Caco-2 (cell line): Measurements from ENCODE around the gene PTPN12. TPM values are rescaled to one million over a fixed set of nuclear protein-coding genes. Genes with fewer than 3 reads are reported as not detected.

Experiments used
- BruUV-seq: library from RNA; stranded (reverse); fragments of 400-500 nt; replicated peaks from 2 replicates; lab custom pipeline; 2021; lab: Mats Ljungman, UMichigan
- CTCF ChIA-PET: fragments of 300-600 bp; sonication (Branson Sonifier 250); formaldehyde crosslinking; loops from one replicate; lab custom pipeline; 2022; ENCODE audit warnings: antibody characterized with exemption; lab: Charles Lee
- POLR2A ChIA-PET: fragments of 300-600 bp; sonication (Branson Sonifier 250); formaldehyde crosslinking; loops from one replicate; lab custom pipeline; 2022; ENCODE audit warnings: antibody characterized with exemption; lab: Charles Lee
- DNase-seq, 2 experiments: peaks; one replicate each; pipeline versions ENCODE4 v3.0.0 to v3.0.0-alpha.2; 2020 to 2022
- H3K27me3 ChIP-seq: replicated peaks from 2 replicates; pipeline ENCODE4 v1.6.0; 2011; ENCODE audit warnings: low read length; ENCODE audit not compliant: control insufficient read depth, insufficient read depth
- H3K36me3 ChIP-seq: 2 replicates; pipeline ENCODE4 v1.5.1; 2011; ENCODE audit warnings: low read length; ENCODE audit not compliant: control insufficient read depth, insufficient read depth
- H3K4me1 ChIP-seq: fragments of 250-450 bp; sonication (Bioruptor Pico); 2 replicates; pipeline ENCODE4 v1.5.1; 2020; ENCODE audit warnings: mild to moderate bottlenecking
- H3K4me3 ChIP-seq: 2 replicates; pipeline ENCODE4 v1.5.1; 2011; ENCODE audit warnings: low read depth, mild to moderate bottlenecking, control low read depth, low read length
- H3K9me3 ChIP-seq: fragments of 250-450 bp; sonication (Bioruptor Pico); 2 replicates; pipeline ENCODE4 v1.5.1; 2020; ENCODE audit warnings: mild to moderate bottlenecking, moderate library complexity
- H3K27ac Mint-ChIP-seq: one replicate; pipeline ENCODE4 v1.8.0; 2022; ENCODE audit warnings: mixed read lengths; ENCODE audit not compliant: unreplicated experiment
- H3K27me3 Mint-ChIP-seq: one replicate; pipeline ENCODE4 v1.8.0; 2022; ENCODE audit warnings: mixed read lengths; ENCODE audit not compliant: insufficient read depth, unreplicated experiment
- H3K36me3 Mint-ChIP-seq: one replicate; pipeline ENCODE4 v1.8.0; 2022; ENCODE audit warnings: mild to moderate bottlenecking, mixed read lengths; ENCODE audit not compliant: insufficient read depth, unreplicated experiment
- H3K4me1 Mint-ChIP-seq: one replicate; pipeline ENCODE4 v1.8.0; 2022; ENCODE audit warnings: low read depth, mixed read lengths; ENCODE audit not compliant: unreplicated experiment
- H3K4me3 Mint-ChIP-seq: one replicate; pipeline ENCODE4 v1.8.0; 2022; ENCODE audit warnings: mild to moderate bottlenecking, moderate library complexity, mixed read lengths; ENCODE audit not compliant: unreplicated experiment
- H3K9me3 Mint-ChIP-seq: one replicate; pipeline ENCODE4 v1.8.0; 2022; ENCODE audit warnings: mixed read lengths; ENCODE audit not compliant: unreplicated experiment
- CTCF ChIP-seq, 2 experiments: fragments of 200-600 bp in 1 of 2; IDR thresholded peaks; 1 replicate in 1 of 2; 2 replicates in 1 of 2; pipeline versions ENCODE4 v1.5.1 to v1.8.0; 2011 to 2022; ENCODE audit warnings: antibody characterized with exemption in 1 of 2, control low read depth in 1 of 2, inconsistent platforms in 1 of 2, low read depth in 1 of 2, low read length in 1 of 2, mild to moderate bottlenecking in 1 of 2, moderate library complexity in 1 of 2; ENCODE audit not compliant: insufficient read depth in 1 of 2, severe bottlenecking in 1 of 2, unreplicated experiment in 1 of 2
- intact Hi-C: fragments of 100-400 bp; cut with micrococcal nuclease; formaldehyde crosslinking; loops from one replicate; pipeline ENCODE4 v1.10.0; 2022; ENCODE audit not compliant: unreplicated experiment
- total RNA-seq: library from RNA; stranded (reverse); gene quantifications from 2 replicates; pipeline ENCODE4 v1.2.3, GENCODE V29; 2022

Gene PTPN12
- total RNA-seq, 1 experiment from 2014 or later: 67.1 TPM

GRCh38 chr7:77579797-77580196 is 42.7 kb downstream of the PTPN12 start:
- TF ChIP-seq CTCF (IDR thresholded peaks at IDR 0.05; ENCODE audit: insufficient read depth in 1 of 2, low read depth in 1 of 2, low read length in 1 of 2, severe bottlenecking in 1 of 2, unreplicated experiment in 1 of 2): no peak
- Mint-ChIP-seq H3K9me3 (no peaks in the 10 kb centered on the region), H3K27me3 (no peaks in the 10 kb centered on the region), H3K4me3 (no peak overlapping the region), H3K36me3 (peaks cover 37% of the 10 kb centered on the region), H3K27ac (no peak overlapping the region), H3K4me1 (no peaks in the 10 kb centered on the region)
- ChIA-PET CTCF (no interaction called here), POLR2A (no interaction called here)
- Histone ChIP-seq H3K4me3 (no peak overlapping the region), H3K27me3 (no peaks in the 10 kb centered on the region), H3K9me3 (no peaks in the 10 kb centered on the region), H3K4me1 (no peaks in the 10 kb centered on the region), H3K36me3 (no peaks in the 10 kb centered on the region)
- DNase-seq: no peak
- intact Hi-C loops: no loop called here
- no TSS peak for BruUV-seq

- ChIA-PET POLR2A (no interaction called here), CTCF (interaction anchor here (0.6 kb wide), 1 partner anchor 28 kb away, joined by 3 read pairs; no protein-coding TSS in a partner anchor)
- no peaks in the 10 kb centered on the region for H3K36me3 ChIP-seq
- no peaks in the 10 kb centered on the region for H3K9me3 ChIP-seq
- intact Hi-C loops: no loop called here
- no TSS peak for BruUV-seq
- no peaks in the 10 kb centered on the region for H3K27me3 Mint-ChIP-seq
- no peak for DNase-seq
- H3K27me3 ChIP-seq: no peaks in the 10 kb centered on the region
- H3K9me3 Mint-ChIP-seq: no peaks in the 10 kb centered on the region
- H3K27ac Mint-ChIP-seq: no peak overlapping the region
- no peaks in the 10 kb centered on the region for H3K4me1 Mint-ChIP-seq
- no peaks in the 10 kb centered on the region for H3K4me1 ChIP-seq
- TF ChIP-seq CTCF (IDR thresholded peaks at IDR 0.05; ENCODE audit: insufficient read depth in 1 of 2, low read depth in 1 of 2, low read length in 1 of 2, severe bottlenecking in 1 of 2, unreplicated experiment in 1 of 2): no peak
- H3K36me3 Mint-ChIP-seq: peaks cover 40% of the 10 kb centered on the region
- no peak overlapping the region for H3K4me3 Mint-ChIP-seq
- H3K4me3 ChIP-seq: no peak overlapping the region
Measured at GRCh38 chr7:77580762-77581350, 43.8 kb downstream of the PTPN12 start.

GRCh38 chr7:77587272-77587671 is 50.2 kb downstream of the PTPN12 start:
- H3K4me1 ChIP-seq: no peaks in the 10 kb centered on the region
- DNase-seq: no peak
- no peaks in the 10 kb centered on the region for H3K4me1 Mint-ChIP-seq
- H3K27ac Mint-ChIP-seq: no peak overlapping the region
- no TSS peak for BruUV-seq
- H3K27me3 Mint-ChIP-seq: no peaks in the 10 kb centered on the region
- no peaks in the 10 kb centered on the region for H3K27me3 ChIP-seq
- no peaks in the 10 kb centered on the region for H3K9me3 Mint-ChIP-seq
- POLR2A ChIA-PET: interaction anchor here (0.6 kb wide), 1 partner anchor 171 kb away, joined by 3 read pairs; no protein-coding TSS in a partner anchor
- H3K4me3 Mint-ChIP-seq: no peak overlapping the region
- H3K4me3 ChIP-seq: no peak overlapping the region
- H3K9me3 ChIP-seq: no peaks in the 10 kb centered on the region
- CTCF ChIA-PET: no interaction called here
- H3K36me3 Mint-ChIP-seq: peaks cover 31% of the 10 kb centered on the region
- TF ChIP-seq CTCF (IDR thresholded peaks at IDR 0.05; ENCODE audit: insufficient read depth in 1 of 2, low read depth in 1 of 2, low read length in 1 of 2, severe bottlenecking in 1 of 2, unreplicated experiment in 1 of 2): no peak
- no peaks in the 10 kb centered on the region for H3K36me3 ChIP-seq
- intact Hi-C loops: no loop called here
